GM19351 (cell line): ENCODE data around the gene CD82.
A peak's percentile ranks its signal among the peaks of the same experiment; 100 is the strongest.

Experiments
- ATAC-seq: cut with Tn5 transposase; IDR thresholded peaks from one replicate; pipeline ENCODE4 v1.9.1; 2021; ENCODE audit warnings: mild to moderate bottlenecking, moderate library complexity; ENCODE audit not compliant: unreplicated experiment

The CD82 gene

GRCh38 chr11:44559207-44559939 lies 6.1 kb upstream of the CD82 start:
- peak; percentile 75 for ATAC-seq

- ATAC-seq, result peak; percentile 4
Observed at GRCh38 chr11:44559940-44560300, 5.5 kb upstream of the CD82 start.

GRCh38 chr11:44561275-44561805 lies 4.1 kb upstream of the CD82 start:
- ATAC-seq, result no peak

GRCh38 chr11:44561964-44562734 lies 3.3 kb upstream of the CD82 start:
- ATAC-seq, result no peak

GRCh38 chr11:44562845-44563460 lies 2.5 kb upstream of the CD82 start:
- no peak for ATAC-seq

GRCh38 chr11:44563711-44564110 lies 1.8 kb upstream of the CD82 start:
- ATAC-seq, result no peak

GRCh38 chr11:44564166-44564565 lies 1.3 kb upstream of the CD82 start:
- no peak for ATAC-seq

- ATAC-seq, result no peak
Observed at GRCh38 chr11:44564670-44565210, 723 bp upstream of the CD82 start.

- no peak for ATAC-seq
Observed at GRCh38 chr11:44565953-44566949, 788 bp downstream of the CD82 start.

GRCh38 chr11:44566952-44567875 lies 1.8 kb downstream of the CD82 start:
- no peak for ATAC-seq

- no peak for ATAC-seq
Observed at GRCh38 chr11:44567876-44568256, 2.4 kb downstream of the CD82 start.

- no peak for ATAC-seq
Observed at GRCh38 chr11:44568331-44568657, 2.8 kb downstream of the CD82 start.

- peak; percentile 46 for ATAC-seq
Observed at GRCh38 chr11:44568658-44569473, 3.4 kb downstream of the CD82 start.

- no peak for ATAC-seq
Observed at GRCh38 chr11:44570411-44571155, 5.1 kb downstream of the CD82 start.

GRCh38 chr11:44571871-44572270 lies 6.4 kb downstream of the CD82 start:
- ATAC-seq, result no peak

- ATAC-seq, result no peak
Observed at GRCh38 chr11:44572436-44572835, 7.0 kb downstream of the CD82 start.

- ATAC-seq, result no peak
Observed at GRCh38 chr11:44572884-44573283, 7.4 kb downstream of the CD82 start.

- ATAC-seq, result no peak
Observed at GRCh38 chr11:44573333-44573732, 7.9 kb downstream of the CD82 start.
